HCEC 1CT (cell line): Measurements from ENCODE around the gene MAPKBP1.

ENCODE experiments used
- DNase-seq: peaks from one replicate; pipeline ENCODE4 v3.0.0-alpha.2; 2017

The MAPKBP1 gene

GRCh38 chr15:41789236-41789635, 15.0 kb downstream of the MAPKBP1 start:
- DNase-seq = no peak

- DNase-seq = no peak
These were observed 15.4 kb downstream of the MAPKBP1 start for GRCh38 chr15:41789662-41790061.

- DNase-seq = no peak
These were observed 15.9 kb downstream of the MAPKBP1 start for GRCh38 chr15:41790169-41790568.

GRCh38 chr15:41790756-41791546, 16.7 kb downstream of the MAPKBP1 start:
- peak; percentile 57 for DNase-seq

- DNase-seq = no peak
These were observed 17.3 kb downstream of the MAPKBP1 start for GRCh38 chr15:41791547-41791937.

- no peak for DNase-seq
These were observed 17.8 kb downstream of the MAPKBP1 start for GRCh38 chr15:41792000-41792637.

GRCh38 chr15:41794081-41794480, 19.8 kb downstream of the MAPKBP1 start:
- DNase-seq = no peak

- no peak for DNase-seq
These were observed 21.9 kb downstream of the MAPKBP1 start for GRCh38 chr15:41795996-41796856.

- DNase-seq = no peak
These were observed 23.1 kb downstream of the MAPKBP1 start for GRCh38 chr15:41797201-41797944.

GRCh38 chr15:41798607-41799487, 24.6 kb downstream of the MAPKBP1 start:
- no peak for DNase-seq

GRCh38 chr15:41799488-41799805, 25.2 kb downstream of the MAPKBP1 start:
- no peak for DNase-seq

- DNase-seq = no peak
These were observed 26.9 kb downstream of the MAPKBP1 start for GRCh38 chr15:41801185-41801584.

- peak; percentile 54 for DNase-seq
These were observed 27.7 kb downstream of the MAPKBP1 start for GRCh38 chr15:41801850-41802455.

- no peak for DNase-seq
These were observed 30.1 kb downstream of the MAPKBP1 start for GRCh38 chr15:41804361-41804760.

- DNase-seq = no peak
These were observed 30.8 kb downstream of the MAPKBP1 start for GRCh38 chr15:41804916-41805666.

GRCh38 chr15:41805711-41806110, 31.4 kb downstream of the MAPKBP1 start:
- no peak for DNase-seq

GRCh38 chr15:41806291-41807181, 32.3 kb downstream of the MAPKBP1 start:
- no peak for DNase-seq

GRCh38 chr15:41809121-41809520, 34.8 kb downstream of the MAPKBP1 start:
- DNase-seq = peak; percentile 55

- no peak for DNase-seq
These were observed 35.4 kb downstream of the MAPKBP1 start for GRCh38 chr15:41809526-41810220.
